Esophagus squamous epithelium (tissue), 5 donors: Measurements from ENCODE around the gene GALNT6. TPM values are rescaled to one million over a fixed set of nuclear protein-coding genes. Genes with fewer than 3 reads are reported as not detected.
A peak's percentile ranks its signal among the peaks of the same experiment; 100 is the strongest.

ENCODE experiments used
- DNase-seq: peaks from one replicate; lab custom pipeline; 2025; lab: John Stamatoyannopoulos, UW
- H3K27ac ChIP-seq, 4 donors: fragments of 200-600 bp; sonication (generic); one replicate each; pipeline ENCODE4 v1.5.1; 2016 to 2019; ENCODE audit warnings: mild to moderate bottlenecking in 1 of 4
- H3K27me3 ChIP-seq, 4 donors: fragments of 200-600 bp; sonication (generic); 1 replicate in 3 of 4; 2 replicates in 1 of 4; pipeline versions ENCODE4 v1.5.1 to v1.6.0; 2017 to 2021; ENCODE audit warnings: antibody characterized with exemption in 1 of 4
- H3K36me3 ChIP-seq, 3 donors: fragments of 200-600 bp; sonication (generic); one replicate each; pipeline ENCODE4 v1.5.1; 2016 to 2019
- H3K4me1 ChIP-seq, 3 donors: fragments of 200-600 bp; sonication (generic); one replicate each; pipeline ENCODE4 v1.5.1; 2017 to 2019
- H3K4me3 ChIP-seq, 4 donors: fragments of 200-600 bp; sonication (generic); 1 replicate in 3 of 4; 2 replicates in 1 of 4; pipeline ENCODE4 v1.5.1; 2016 to 2019; ENCODE audit warnings: mild to moderate bottlenecking in 2 of 4, moderate library complexity in 1 of 4
- H3K9me3 ChIP-seq, 3 donors: fragments of 200-600 bp; sonication (generic); one replicate each; pipeline ENCODE4 v1.5.1; 2016 to 2019
- POLR2A ChIP-seq, 4 donors: fragments of 450-650 bp; IDR thresholded peaks; one replicate each; pipeline ENCODE4 v1.6.1; 2017; ENCODE audit warnings: antibody characterized with exemption in 4 of 4, mild to moderate bottlenecking in 4 of 4, moderate library complexity in 3 of 4
- WGBS, 2 donors: methylation state at CpG; one replicate each; pipeline ENCODE4 v1.1.5; 2018; 5-methylcytosine and 5-hydroxymethylcytosine counted together
- intact Hi-C: fragments of 100-400 bp; cut with DNase I; formaldehyde crosslinking; loops from one replicate; pipeline ENCODE4 v1.15.0; 2022
- total RNA-seq, 4 donors: library from RNA; depleted of rRNA; stranded (reverse); fragments of >200 nt; gene quantifications; one replicate each; pipeline ENCODE4 v1.1.0, GENCODE V29; 2016
- TF ChIP-seq, protein P1 (sequence below), 6 experiments: fragments of 450-650 bp in 4 of 6; fragments of 200-600 bp in 2 of 6; sonication (generic) in 2 of 6; IDR thresholded peaks; one replicate each; pipeline ENCODE4 v1.5.1; 2016 to 2019; ENCODE audit warnings: antibody characterized with exemption in 6 of 6, mild to moderate bottlenecking in 4 of 6, moderate library complexity in 4 of 6
- donor health status: DM: yes; HTN: yes; CAD: no.

Gene GALNT6
- total RNA-seq, 4 donors from 2014 or later = 1.7 to 26.7 (median 10.2) TPM

DNA sequence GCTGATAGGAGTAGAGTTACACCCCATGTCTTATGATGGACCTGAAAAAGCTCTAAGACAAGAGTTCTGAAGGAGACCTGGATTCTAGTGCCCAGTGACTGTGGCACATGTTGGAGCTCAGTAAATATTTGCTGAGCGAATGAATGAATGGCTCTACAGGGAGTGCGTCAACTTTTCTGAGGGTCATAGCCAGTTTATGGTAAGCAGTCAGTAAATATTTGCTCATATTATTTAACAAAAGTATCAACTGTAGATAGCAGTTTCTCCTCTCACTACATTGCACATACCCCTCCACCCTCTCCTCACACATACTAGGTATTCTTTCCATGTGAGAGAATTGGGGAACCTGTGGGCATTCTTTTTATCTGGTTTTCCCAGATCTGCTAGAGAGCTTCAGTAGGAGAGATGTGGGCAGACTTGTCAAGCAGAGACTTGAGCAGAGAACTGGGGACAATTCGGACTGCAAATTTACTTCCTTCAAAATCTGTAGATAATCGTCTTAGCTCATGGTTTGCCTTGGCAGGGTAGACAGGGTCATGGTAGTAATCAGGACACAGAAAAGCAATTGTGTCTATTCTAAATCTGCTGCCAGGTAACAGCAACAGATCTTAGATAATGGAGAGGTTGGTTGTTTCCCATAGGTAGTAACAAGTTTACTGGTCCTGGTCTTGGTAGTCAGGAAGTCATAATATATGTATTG, 39.1 kb upstream of the GALNT6 start:
- Histone ChIP-seq H3K9me3 (no peaks in the 10 kb centered on the region), H3K4me1 (peaks cover 0 to 1% (median under 1%) of the 10 kb centered on the region in 3 donors), H3K27ac (no peak overlapping the region), H3K27me3 (peaks cover 0 to 50% (median 0%) of the 10 kb centered on the region in 4 donors), H3K36me3 (no peaks in the 10 kb centered on the region), H3K4me3 (no peak overlapping the region)
- 64 to 65% methylated on average over 4 of the region's 4 CpGs for WGBS, 2 donors
- intact Hi-C loops = no loop called here
- DNase-seq = no peak
- no peak for TF ChIP-seq POLR2A (IDR thresholded peaks at IDR 0.05)
- TF ChIP-seq, protein P1, sequence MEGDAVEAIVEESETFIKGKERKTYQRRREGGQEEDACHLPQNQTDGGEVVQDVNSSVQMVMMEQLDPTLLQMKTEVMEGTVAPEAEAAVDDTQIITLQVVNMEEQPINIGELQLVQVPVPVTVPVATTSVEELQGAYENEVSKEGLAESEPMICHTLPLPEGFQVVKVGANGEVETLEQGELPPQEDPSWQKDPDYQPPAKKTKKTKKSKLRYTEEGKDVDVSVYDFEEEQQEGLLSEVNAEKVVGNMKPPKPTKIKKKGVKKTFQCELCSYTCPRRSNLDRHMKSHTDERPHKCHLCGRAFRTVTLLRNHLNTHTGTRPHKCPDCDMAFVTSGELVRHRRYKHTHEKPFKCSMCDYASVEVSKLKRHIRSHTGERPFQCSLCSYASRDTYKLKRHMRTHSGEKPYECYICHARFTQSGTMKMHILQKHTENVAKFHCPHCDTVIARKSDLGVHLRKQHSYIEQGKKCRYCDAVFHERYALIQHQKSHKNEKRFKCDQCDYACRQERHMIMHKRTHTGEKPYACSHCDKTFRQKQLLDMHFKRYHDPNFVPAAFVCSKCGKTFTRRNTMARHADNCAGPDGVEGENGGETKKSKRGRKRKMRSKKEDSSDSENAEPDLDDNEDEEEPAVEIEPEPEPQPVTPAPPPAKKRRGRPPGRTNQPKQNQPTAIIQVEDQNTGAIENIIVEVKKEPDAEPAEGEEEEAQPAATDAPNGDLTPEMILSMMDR (IDR thresholded peaks at IDR 0.05) = no peak

DNA sequence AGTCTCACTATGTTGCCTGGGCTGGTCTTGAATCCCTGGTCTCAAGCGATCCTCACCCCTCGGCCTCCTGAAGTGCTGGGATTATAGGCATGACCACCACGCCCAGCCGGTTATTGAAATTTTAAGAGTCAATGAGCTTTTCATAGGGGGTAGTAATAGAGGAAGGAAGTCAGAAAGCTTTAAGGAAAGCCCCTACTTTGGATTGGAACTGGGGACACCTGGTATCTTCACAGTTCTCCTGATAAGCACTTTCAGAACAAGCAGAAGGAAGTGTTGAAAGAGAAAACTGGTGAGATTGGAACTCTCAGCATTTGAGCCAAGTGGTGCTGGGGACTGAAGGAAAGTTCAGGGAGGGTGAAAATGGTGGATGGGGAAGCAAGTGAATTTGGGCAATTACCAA, 38.5 kb upstream of the GALNT6 start:
- DNase-seq = no peak
- Histone ChIP-seq H3K27ac (no peak overlapping the region), H3K4me1 (peaks cover 6 to 7% (median 7%) of the 10 kb centered on the region in 3 donors), H3K27me3 (peaks cover 0 to 51% (median 1%) of the 10 kb centered on the region in 4 donors), H3K36me3 (no peaks in the 10 kb centered on the region), H3K4me3 (no peak overlapping the region), H3K9me3 (no peaks in the 10 kb centered on the region)
- intact Hi-C loops = no loop called here
- 100% methylated on average over 1 to 4 of the region's 4 CpGs for WGBS, 2 donors
- TF ChIP-seq, protein P1 (IDR thresholded peaks at IDR 0.05) = no peak
- TF ChIP-seq POLR2A (IDR thresholded peaks at IDR 0.05) = no peak

DNA sequence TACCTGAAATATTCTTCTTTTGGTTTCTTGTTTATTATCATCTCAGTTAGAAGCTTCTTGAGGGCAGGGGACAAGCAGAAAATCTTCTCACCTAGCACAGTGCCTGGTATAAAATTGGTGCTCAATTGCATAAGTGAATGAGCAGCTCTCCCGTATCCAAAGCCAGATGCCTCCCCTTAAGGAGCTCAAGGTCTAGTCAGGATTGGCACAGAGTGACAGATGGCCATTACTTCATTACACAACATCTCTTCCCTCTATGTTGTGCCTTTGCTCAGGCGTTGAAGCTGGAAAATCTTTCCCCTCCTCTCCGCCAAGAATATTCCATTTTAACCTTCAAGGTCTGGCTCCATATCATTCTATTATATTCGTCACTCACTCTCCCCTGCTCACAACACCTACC, 37.0 kb upstream of the GALNT6 start:
- no peaks in the 10 kb centered on the region for H3K36me3 ChIP-seq
- no peak for TF ChIP-seq POLR2A (IDR thresholded peaks at IDR 0.05)
- TF ChIP-seq, protein P1 (IDR thresholded peaks at IDR 0.05) = no peak
- intact Hi-C loops = no loop called here

DNA sequence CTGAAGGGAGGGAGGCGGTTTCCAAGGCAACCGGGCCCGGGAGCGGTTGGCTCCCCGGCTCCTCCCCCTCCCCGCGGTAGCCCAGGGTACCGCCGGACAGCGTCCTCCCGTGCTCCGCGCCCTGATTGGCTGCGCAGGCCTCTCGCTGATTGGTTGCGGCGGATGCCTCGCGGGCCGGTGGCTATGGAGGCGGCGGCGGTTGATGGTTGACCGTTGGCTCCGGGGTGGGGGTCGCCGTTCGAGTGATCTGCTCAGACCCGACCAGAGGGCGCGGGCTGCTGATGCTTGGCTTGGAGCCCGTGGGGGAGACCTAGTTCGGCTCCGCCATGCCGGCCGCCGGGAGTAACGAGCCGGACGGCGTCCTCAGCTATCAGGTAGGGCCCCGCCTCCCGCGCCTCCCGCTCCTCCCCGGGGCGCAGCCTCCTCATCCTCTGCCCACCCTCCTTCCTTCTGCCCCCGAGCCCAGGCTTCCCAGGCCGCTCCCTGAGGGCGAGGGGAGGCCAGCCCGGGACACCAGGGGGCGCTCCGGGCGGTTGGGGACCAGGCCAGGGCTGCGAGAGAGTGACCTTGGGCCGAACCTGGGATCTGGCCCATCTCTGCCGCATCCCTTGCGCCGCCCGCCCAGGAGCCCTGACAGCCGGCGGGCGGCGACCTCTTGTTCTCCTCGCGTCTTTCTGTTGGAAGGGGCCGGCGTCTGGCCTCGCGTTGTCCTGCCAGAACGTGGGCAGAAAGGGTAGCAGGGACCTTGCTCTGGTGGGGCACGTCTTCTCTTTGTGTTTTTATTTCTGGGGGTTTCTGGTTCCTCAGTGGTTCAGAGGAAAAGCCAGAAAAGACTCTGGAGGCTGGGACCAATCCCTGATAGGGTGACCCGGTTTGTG, 33.7 kb upstream of the GALNT6 start, which contains the start of gene SLC4A8:
TSS of gene SLC4A8 (plus strand) at position 170 of the 878 bp plus-strand sequence. CDS start at position 327, 157 bp downstream.
- TF ChIP-seq, protein P1 (IDR thresholded peaks at IDR 0.05) = peak in 5 of 6 experiments; percentile 47 to 69 (median 63)
- TF ChIP-seq POLR2A (IDR thresholded peaks at IDR 0.05) = no peak
- 5% methylated on average over 13 of the region's 73 CpGs; no CpG with 5 or more reads in 1 of the 2 donors for WGBS, 2 donors
- Histone ChIP-seq H3K27me3 (peaks cover 0 to 73% (median 2%) of the 10 kb centered on the region in 4 donors), H3K4me1 (peaks cover 10 to 13% (median 11%) of the 10 kb centered on the region in 3 donors), H3K27ac (no peak within 1 kb of the TSS), H3K4me3 (peak within 1 kb of the TSS; percentile 18 to 70 (median 48)), H3K9me3 (no peaks in the 10 kb centered on the region), H3K36me3 (no peaks in the 10 kb centered on the region)
- no peak for DNase-seq
- intact Hi-C loops = loop anchor here (5.0 kb wide), 1 partner anchor 102 kb away; no protein-coding TSS in a partner anchor

More for the DNA sequence above, 37.0 kb upstream of the GALNT6 start:
- Histone ChIP-seq H3K4me1 (peaks cover 10 to 13% (median 11%) of the 10 kb centered on the region in 3 donors), H3K9me3 (no peaks in the 10 kb centered on the region), H3K27ac (no peak overlapping the region), H3K4me3 (no peak overlapping the region), H3K27me3 (peaks cover 0 to 58% (median 2%) of the 10 kb centered on the region in 4 donors)
- no peak for DNase-seq
- WGBS, 2 donors = 82 to 90% methylated on average over 4 of the region's 4 CpGs
